Measurements from ENCODE around the gene CREB3L2.

Gene CREB3L2

DNA sequence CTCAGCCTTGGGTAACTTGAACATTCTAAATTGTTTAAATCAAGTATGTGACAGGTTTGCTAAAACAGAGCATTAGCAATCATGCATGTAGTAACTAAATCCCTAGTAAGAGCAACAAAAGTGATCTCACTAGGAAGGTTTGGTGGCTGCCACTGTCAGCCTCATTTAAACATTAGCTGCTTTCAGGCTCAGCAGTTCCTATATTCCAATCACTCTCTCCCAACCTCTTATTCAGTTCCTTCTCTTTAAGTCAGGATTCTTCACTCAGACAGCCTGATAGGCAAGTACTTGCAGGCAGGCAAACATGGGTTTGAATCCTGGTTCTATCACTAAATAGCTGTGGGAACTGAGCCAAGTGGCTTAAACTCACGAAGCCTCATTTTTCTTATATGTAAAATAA lies 3.6 kb downstream of the CREB3L2 start:
- H3K27ac ChIP-seq (replicated peaks) = no peak overlapping the region
- TF ChIP-seq POLR2AphosphoS5 (IDR thresholded peaks at IDR 0.05; ENCODE audit: low read depth) (no peak), GABPA (IDR thresholded peaks at IDR 0.05; ENCODE audit: low read depth) (no peak), SPI1 (IDR thresholded peaks at IDR 0.05; ENCODE audit: borderline replicate concordance, low read depth) (no peak), REST (IDR thresholded peaks at IDR 0.05; ENCODE audit: insufficient replicate concordance, low read depth) (no peak)
- DNase-seq (ENCODE audit: low read depth in 1 of 2, low spot score in 1 of 2) = no peak
- H3K27me3 ChIP-seq (ENCODE audit: insufficient read depth, poor library complexity, severe bottlenecking) = no peaks in the 10 kb centered on the region
- H3K4me3 ChIP-seq (replicated peaks; ENCODE audit: insufficient read depth, low read length) = no peak overlapping the region

GRCh38 chr7:137996871-137997270 lies 5.0 kb downstream of the CREB3L2 start:
- no peaks in the 10 kb centered on the region for H3K27me3 ChIP-seq (ENCODE audit: insufficient read depth, poor library complexity, severe bottlenecking)
- DNase-seq (ENCODE audit: low read depth in 1 of 2, low spot score in 1 of 2) = no peak
- no peak for TF ChIP-seq POLR2AphosphoS5 (IDR thresholded peaks at IDR 0.05; ENCODE audit: low read depth)
- no peak for TF ChIP-seq GABPA (IDR thresholded peaks at IDR 0.05; ENCODE audit: low read depth)
- TF ChIP-seq REST (IDR thresholded peaks at IDR 0.05; ENCODE audit: insufficient replicate concordance, low read depth) = no peak
- peak; percentile 50; the same call in 1 of the 2 replicates for TF ChIP-seq SPI1 (IDR thresholded peaks at IDR 0.05; ENCODE audit: borderline replicate concordance, low read depth)
- TF ChIP-seq, protein P1, sequence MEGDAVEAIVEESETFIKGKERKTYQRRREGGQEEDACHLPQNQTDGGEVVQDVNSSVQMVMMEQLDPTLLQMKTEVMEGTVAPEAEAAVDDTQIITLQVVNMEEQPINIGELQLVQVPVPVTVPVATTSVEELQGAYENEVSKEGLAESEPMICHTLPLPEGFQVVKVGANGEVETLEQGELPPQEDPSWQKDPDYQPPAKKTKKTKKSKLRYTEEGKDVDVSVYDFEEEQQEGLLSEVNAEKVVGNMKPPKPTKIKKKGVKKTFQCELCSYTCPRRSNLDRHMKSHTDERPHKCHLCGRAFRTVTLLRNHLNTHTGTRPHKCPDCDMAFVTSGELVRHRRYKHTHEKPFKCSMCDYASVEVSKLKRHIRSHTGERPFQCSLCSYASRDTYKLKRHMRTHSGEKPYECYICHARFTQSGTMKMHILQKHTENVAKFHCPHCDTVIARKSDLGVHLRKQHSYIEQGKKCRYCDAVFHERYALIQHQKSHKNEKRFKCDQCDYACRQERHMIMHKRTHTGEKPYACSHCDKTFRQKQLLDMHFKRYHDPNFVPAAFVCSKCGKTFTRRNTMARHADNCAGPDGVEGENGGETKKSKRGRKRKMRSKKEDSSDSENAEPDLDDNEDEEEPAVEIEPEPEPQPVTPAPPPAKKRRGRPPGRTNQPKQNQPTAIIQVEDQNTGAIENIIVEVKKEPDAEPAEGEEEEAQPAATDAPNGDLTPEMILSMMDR (IDR thresholded peaks at IDR 0.05; ENCODE audit: insufficient read depth, low read length) = no peak
- peak overlapping the region; percentile 37 for H3K27ac ChIP-seq (replicated peaks)
- no peak overlapping the region for H3K4me3 ChIP-seq (replicated peaks; ENCODE audit: insufficient read depth, low read length)

DNA sequence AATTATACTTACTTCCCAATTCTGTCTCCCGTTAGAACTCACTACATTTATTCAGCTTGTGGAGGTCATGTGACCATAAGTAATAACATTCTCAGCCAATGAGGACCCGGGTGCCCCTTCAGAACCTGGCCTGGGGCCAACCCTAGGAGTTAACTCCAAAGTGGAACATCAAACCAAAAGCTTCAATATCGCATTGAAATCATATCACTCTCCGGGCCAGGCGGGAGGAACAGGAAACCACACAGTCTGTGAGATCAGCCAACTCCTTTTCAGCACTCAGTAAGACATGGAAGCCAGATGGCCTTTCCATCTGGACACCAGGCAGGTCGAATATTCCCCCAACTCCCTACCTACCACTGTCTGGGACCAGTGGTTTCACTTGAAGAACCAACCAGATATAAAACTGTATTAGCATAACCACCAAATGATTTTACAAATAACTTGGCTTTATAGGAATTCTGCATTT lies 5.5 kb downstream of the CREB3L2 start:
- Histone ChIP-seq H3K4me3 (replicated peaks; ENCODE audit: insufficient read depth, low read length) (no peak overlapping the region), H3K27me3 (ENCODE audit: insufficient read depth, poor library complexity, severe bottlenecking) (no peaks in the 10 kb centered on the region), H3K27ac (replicated peaks) (peak overlapping the region; percentile 37)
- TF ChIP-seq POLR2AphosphoS5 (IDR thresholded peaks at IDR 0.05; ENCODE audit: low read depth) (peak; percentile 81), REST (IDR thresholded peaks at IDR 0.05; ENCODE audit: insufficient replicate concordance, low read depth) (no peak), GABPA (IDR thresholded peaks at IDR 0.05; ENCODE audit: low read depth) (no peak), SPI1 (IDR thresholded peaks at IDR 0.05; ENCODE audit: borderline replicate concordance, low read depth) (peak; percentile 13; the same call in 1 of the 2 replicates)
- TF ChIP-seq, protein P1 (IDR thresholded peaks at IDR 0.05; ENCODE audit: insufficient read depth, low read length) = no peak
- peak; percentile 47 to 88 for DNase-seq (ENCODE audit: low read depth in 1 of 2, low spot score in 1 of 2)

Measured in HL-60 (cell line).